ACHN (cell line): ENCODE results near the gene TSHR.
"Not testable (repeated sequence)": the region's sequence is repeated elsewhere in the genome, so short reads cannot be mapped to it uniquely, and the experiment has no call there.

ENCODE experiments used
- DNase-seq: peaks from one replicate; pipeline ENCODE4 v3.0.0-alpha.2; 2015
- in situ Hi-C: cut with HindIII; loops from 2 replicates; pipeline ENCODE4 v1.10.0; 2017; ENCODE audit warnings: low sequenced_read_pairs, low pct_ligation_motif_present, low pct_unique_long_range_greater_than_20kb

Gene TSHR

GRCh38 chr14:81033698-81034240 is 78.3 kb downstream of the TSHR start:
- in situ Hi-C loops, result no loop called here
- no peak for DNase-seq

GRCh38 chr14:81042438-81042837 is 87.0 kb downstream of the TSHR start:
- in situ Hi-C loops, result no loop called here
- DNase-seq, result no peak

- no peak for DNase-seq
- in situ Hi-C loops, result no loop called here
Observed at GRCh38 chr14:81051547-81051946, 96.1 kb downstream of the TSHR start.

- in situ Hi-C loops, result not testable (repeated sequence)
Observed at GRCh38 chr14:81054057-81054456, 98.6 kb downstream of the TSHR start.

GRCh38 chr14:81055971-81056370 is 100.5 kb downstream of the TSHR start:
- in situ Hi-C loops, result no loop called here
- no peak for DNase-seq

More at GRCh38 chr14:81054057-81054456, 98.6 kb downstream of the TSHR start:
- DNase-seq, result not testable (repeated sequence)

GRCh38 chr14:81062380-81062779 is 107.0 kb downstream of the TSHR start:
- in situ Hi-C loops, result no loop called here

GRCh38 chr14:81062816-81063215 is 107.4 kb downstream of the TSHR start:
- in situ Hi-C loops, result no loop called here
- DNase-seq, result no peak

More at GRCh38 chr14:81062380-81062779, 107.0 kb downstream of the TSHR start:
- DNase-seq, result no peak

DNA sequence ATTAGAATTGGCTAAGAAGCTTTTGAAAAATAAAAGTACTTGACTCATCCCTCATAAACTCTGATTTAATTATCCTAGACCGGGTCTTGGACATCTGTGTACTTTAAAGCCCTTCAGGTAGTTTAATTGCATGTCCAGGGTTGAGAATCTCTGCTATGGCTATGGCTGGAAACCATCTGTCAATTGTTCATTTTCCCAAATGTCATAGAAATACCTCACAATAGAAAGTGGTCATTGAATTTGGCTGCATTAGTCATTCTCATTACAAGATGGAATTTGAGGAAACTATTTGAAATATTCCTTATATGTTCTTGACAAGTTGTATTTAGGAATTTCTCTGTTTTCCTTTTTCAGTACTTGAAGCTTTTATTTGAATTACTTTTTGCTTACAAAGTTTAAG is 111.3 kb downstream of the TSHR start:
- in situ Hi-C loops, result no loop called here
- no peak for DNase-seq

GRCh38 chr14:81067156-81067555 is 111.7 kb downstream of the TSHR start:
- in situ Hi-C loops, result no loop called here
- DNase-seq, result no peak

GRCh38 chr14:81068176-81068782 is 112.9 kb downstream of the TSHR start:
- no peak for DNase-seq
- in situ Hi-C loops, result no loop called here

- DNase-seq, result no peak
- in situ Hi-C loops, result no loop called here
Observed at GRCh38 chr14:81070511-81070910, 115.1 kb downstream of the TSHR start.

GRCh38 chr14:81085596-81085995 is 130.2 kb downstream of the TSHR start:
- DNase-seq, result no peak
- in situ Hi-C loops, result no loop called here

DNA sequence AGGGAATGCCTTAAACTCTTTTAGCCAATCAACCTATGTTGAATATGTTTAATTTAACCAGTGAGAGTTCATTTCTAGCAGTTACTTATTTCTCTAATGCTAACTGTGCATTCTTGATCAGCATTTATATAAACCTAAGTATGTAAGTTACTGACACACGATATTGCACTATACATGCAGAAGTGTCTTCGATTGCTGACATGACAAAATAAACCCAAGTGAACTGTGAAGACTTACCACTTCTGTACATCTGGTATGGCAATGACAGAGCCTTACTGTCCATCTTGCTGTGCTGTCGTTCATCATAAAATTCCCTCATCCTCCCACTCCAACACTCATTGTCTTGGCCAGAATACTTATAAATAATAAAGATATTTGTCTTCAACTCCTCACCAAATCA is 131.8 kb downstream of the TSHR start:
- DNase-seq, result no peak
- in situ Hi-C loops, result no loop called here

DNA sequence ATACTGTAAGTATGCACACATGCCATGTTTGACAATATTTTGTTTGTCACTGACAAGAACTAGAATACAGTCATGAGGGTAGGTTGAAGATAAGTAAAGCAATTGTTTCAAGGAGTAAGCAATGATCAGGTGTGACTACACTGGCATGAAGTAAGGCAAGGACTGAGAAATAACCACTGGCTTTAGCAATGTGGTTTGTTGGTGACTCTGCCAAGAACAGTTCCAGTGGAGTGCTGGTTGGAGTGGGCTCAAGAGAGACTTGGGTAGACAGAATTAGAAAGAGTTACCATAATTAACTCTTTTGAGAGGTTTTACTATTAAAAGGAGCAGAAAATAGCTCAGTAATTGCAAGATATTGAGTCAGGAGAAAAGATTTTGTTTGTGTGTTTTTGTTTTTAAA is 135.7 kb downstream of the TSHR start:
- in situ Hi-C loops, result no loop called here
- DNase-seq, result no peak

GRCh38 chr14:81091660-81092059 is 136.2 kb downstream of the TSHR start:
- in situ Hi-C loops, result no loop called here
- no peak for DNase-seq

GRCh38 chr14:81093651-81094050 is 138.2 kb downstream of the TSHR start:
- in situ Hi-C loops, result no loop called here
- no peak for DNase-seq

- in situ Hi-C loops, result no loop called here
Observed at GRCh38 chr14:81095539-81095938, 140.1 kb downstream of the TSHR start.

DNA sequence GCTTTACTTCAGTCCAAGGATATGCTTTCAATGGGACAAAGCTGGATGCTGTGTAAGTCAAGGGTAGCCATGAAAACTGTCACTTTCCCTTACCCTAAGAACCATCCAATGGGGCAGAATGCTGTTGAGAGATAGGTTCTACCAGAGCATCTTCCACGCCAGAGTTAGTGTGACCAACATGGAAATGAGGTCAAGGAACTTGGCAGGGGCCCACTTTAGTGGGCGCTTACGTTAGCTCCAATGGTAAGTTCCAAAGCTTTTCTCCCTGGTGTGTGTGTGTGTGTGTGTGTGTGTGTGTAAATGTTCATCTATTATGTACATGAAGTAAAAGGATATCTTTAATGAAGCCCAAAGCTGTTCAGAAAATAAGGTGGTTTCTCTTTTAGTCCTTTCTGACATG is 141.2 kb downstream of the TSHR start:
- no peak for DNase-seq
- in situ Hi-C loops, result no loop called here

More at GRCh38 chr14:81095539-81095938, 140.1 kb downstream of the TSHR start:
- DNase-seq, result no peak

DNA sequence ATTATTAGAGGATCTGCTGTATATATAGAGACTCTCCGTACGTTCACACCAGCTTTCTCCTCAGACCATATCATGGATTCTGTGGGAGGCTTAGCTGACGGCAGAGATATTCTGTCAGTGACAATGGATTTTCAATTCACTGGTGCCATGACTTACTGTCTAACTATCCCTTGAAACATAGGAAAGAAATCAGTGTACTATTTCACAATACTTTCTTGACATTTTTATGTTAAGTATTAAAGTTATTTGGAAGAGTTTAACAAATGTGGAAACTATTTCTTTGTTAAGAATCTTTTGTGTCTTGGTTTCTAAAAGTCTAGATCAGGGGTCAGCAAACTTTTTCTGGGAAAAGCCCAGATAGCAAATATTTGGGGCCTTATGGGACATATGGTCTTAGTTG is 146.8 kb downstream of the TSHR start:
- DNase-seq, result no peak
- in situ Hi-C loops, result no loop called here

DNA sequence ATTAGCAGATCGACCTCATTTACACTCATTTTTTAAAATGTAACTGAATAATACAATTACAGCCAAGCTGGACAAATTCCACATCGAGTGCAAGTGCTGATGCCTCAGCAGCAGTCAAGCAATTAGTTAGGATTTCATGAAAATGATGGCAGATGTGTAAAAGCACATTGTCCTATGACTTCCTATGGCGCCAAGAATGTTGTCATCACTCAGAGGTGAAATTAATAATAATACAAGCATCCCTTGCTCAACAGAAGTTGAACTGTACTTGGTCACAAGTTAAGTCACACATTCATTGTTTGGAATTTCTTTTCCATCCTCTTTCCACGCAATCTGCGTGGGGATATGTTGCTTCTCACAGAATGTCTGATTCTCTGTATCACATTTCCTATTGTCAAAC is 148.0 kb downstream of the TSHR start:
- no peak for DNase-seq
- in situ Hi-C loops, result no loop called here

- no peak for DNase-seq
- in situ Hi-C loops, result no loop called here
Observed at GRCh38 chr14:81105378-81105777, 150.0 kb downstream of the TSHR start.
